GM19467 (cell line): Measurements from ENCODE around the gene ZNF566.
A peak's percentile ranks its signal among the peaks of the same experiment; 100 is the strongest.

Source experiments
- ATAC-seq: cut with Tn5 transposase; IDR thresholded peaks from one replicate; pipeline ENCODE4 v1.9.1; 2021; ENCODE audit warnings: mild to moderate bottlenecking, moderate library complexity; ENCODE audit not compliant: unreplicated experiment

The ZNF566 gene

GRCh38 chr19:36449059-36449670 is 40.2 kb downstream of the ZNF566 start:
- no peak for ATAC-seq

GRCh38 chr19:36441339-36441738 is 48.0 kb downstream of the ZNF566 start:
- no peak for ATAC-seq

GRCh38 chr19:36436531-36436930 is 52.8 kb downstream of the ZNF566 start:
- no peak for ATAC-seq

- no peak for ATAC-seq
These were observed 65.4 kb downstream of the ZNF566 start for GRCh38 chr19:36423925-36424324.

- no peak for ATAC-seq
These were observed 67.4 kb downstream of the ZNF566 start for GRCh38 chr19:36421749-36422481.

- ATAC-seq = no peak
These were observed 68.2 kb downstream of the ZNF566 start for GRCh38 chr19:36420961-36421748.

GRCh38 chr19:36418287-36419001 is 70.9 kb downstream of the ZNF566 start, which contains the start of gene ZFP82:
ZFP82 (minus strand) TSS chr19:36418644; CDS start chr19:36409789, 8,855 bp downstream.
- peak; percentile 77 for ATAC-seq

GRCh38 chr19:36417752-36418286 is 71.5 kb downstream of the ZNF566 start:
- no peak for ATAC-seq

GRCh38 chr19:36409841-36410240 is 79.5 kb downstream of the ZNF566 start:
- no peak for ATAC-seq

GRCh38 chr19:36408101-36408500 is 81.3 kb downstream of the ZNF566 start:
- no peak for ATAC-seq

- ATAC-seq = no peak
These were observed 84.9 kb downstream of the ZNF566 start for GRCh38 chr19:36404498-36404897.

- ATAC-seq = no peak
These were observed 87.9 kb downstream of the ZNF566 start for GRCh38 chr19:36401475-36401874.

GRCh38 chr19:36398571-36398970 is 90.8 kb downstream of the ZNF566 start:
- no peak for ATAC-seq
